HG03457 (cell line): ENCODE data around the gene SUSD3.

Experiments
- ATAC-seq: cut with Tn5 transposase; IDR thresholded peaks from one replicate; pipeline ENCODE4 v1.9.1; 2021; ENCODE audit warnings: moderate number of reproducible peaks; ENCODE audit not compliant: unreplicated experiment

SUSD3 gene

GRCh38 chr9:93051680-93052089, 6.8 kb upstream of the SUSD3 start:
- ATAC-seq, result no peak

- no peak for ATAC-seq
These were observed 5.5 kb upstream of the SUSD3 start for GRCh38 chr9:93052791-93053540.

- no peak for ATAC-seq
These were observed 4.6 kb upstream of the SUSD3 start for GRCh38 chr9:93053781-93054331.

- no peak for ATAC-seq
These were observed 3.5 kb upstream of the SUSD3 start for GRCh38 chr9:93054758-93055704.

GRCh38 chr9:93057042-93057702, 1.3 kb upstream of the SUSD3 start:
- ATAC-seq, result no peak

GRCh38 chr9:93057703-93058354, 672 bp upstream of the SUSD3 start:
- ATAC-seq, result peak; percentile 11

GRCh38 chr9:93059011-93059714, 662 bp downstream of the SUSD3 start:
- peak; percentile 2 for ATAC-seq

- ATAC-seq, result no peak
These were observed 1.4 kb downstream of the SUSD3 start for GRCh38 chr9:93059715-93060578.

- ATAC-seq, result no peak
These were observed 2.3 kb downstream of the SUSD3 start for GRCh38 chr9:93060746-93061259.

GRCh38 chr9:93061260-93061751, 2.8 kb downstream of the SUSD3 start:
- no peak for ATAC-seq

GRCh38 chr9:93061791-93062763, 3.6 kb downstream of the SUSD3 start:
- ATAC-seq, result no peak

GRCh38 chr9:93064392-93065134, 6.1 kb downstream of the SUSD3 start:
- ATAC-seq, result peak; percentile 73

- ATAC-seq, result no peak
These were observed 6.7 kb downstream of the SUSD3 start for GRCh38 chr9:93065135-93065720.

- ATAC-seq, result no peak
These were observed 8.6 kb downstream of the SUSD3 start for GRCh38 chr9:93066978-93067603.

- no peak for ATAC-seq
These were observed 10.5 kb downstream of the SUSD3 start for GRCh38 chr9:93068956-93069355.

GRCh38 chr9:93071464-93071863, 13.0 kb downstream of the SUSD3 start:
- ATAC-seq, result no peak
